ENCODE results near the gene DSCAM. TPM values are rescaled to one million over a fixed set of nuclear protein-coding genes. Genes with fewer than 3 reads are reported as not detected.

Gene DSCAM
- total and polyA plus RNA-seq, 2 donors (not counting 1 experiment from before 2014, with no cell fraction given) = not detected

- no peak overlapping the region for H3K27ac Mint-ChIP-seq
- no peaks in the 10 kb centered on the region for H3K4me1 Mint-ChIP-seq
- H3K9me3 Mint-ChIP-seq (ENCODE audit: insufficient read depth) = no peaks in the 10 kb centered on the region
- WGBS (ENCODE audit: insufficient coverage) = 100% methylated on average over 1 of the region's 1 CpG
- no peak overlapping the region for H3K4me3 Mint-ChIP-seq
- H3K36me3 ChIP-seq (replicated peaks in 1 of 2; ENCODE audit: control extremely low read depth in 1 of 2, control insufficient read depth in 1 of 2, extremely low read depth in 1 of 2, insufficient read depth in 2 of 2, low read length in 1 of 2) = no peaks in the 10 kb centered on the region
- H3K4me1 ChIP-seq (ENCODE audit: control insufficient read depth in 2 of 2, insufficient read depth in 2 of 2, low read length in 2 of 2) = no peaks in the 10 kb centered on the region
- ChIA-PET POLR2A (no interaction called here), CTCF (no interaction called here)
- no peaks in the 10 kb centered on the region for H3K79me2 ChIP-seq (ENCODE audit: control insufficient read depth, insufficient read depth, low read length)
- no peak overlapping the region for H3K4me3 ChIP-seq (ENCODE audit: control extremely low read depth in 1 of 5, extremely low read depth in 1 of 5, insufficient read depth in 1 of 5, low read depth in 2 of 5, low read length in 4 of 5)
- ATAC-seq (ENCODE audit: low read depth) = no peak
- TF ChIP-seq EZH2 (IDR thresholded peaks at IDR 0.05; ENCODE audit: borderline replicate concordance, insufficient read depth, low read depth, low read length, poor library complexity, severe bottlenecking) = no peak
- TF ChIP-seq CTCF (IDR thresholded peaks at IDR 0.05) = no peak
- no peaks in the 10 kb centered on the region for H3K27me3 Mint-ChIP-seq
- no peaks in the 10 kb centered on the region for H3K27me3 ChIP-seq (replicated peaks in 1 of 4; ENCODE audit: control extremely low read depth in 1 of 4, control insufficient read depth in 3 of 4, insufficient read depth in 4 of 4, low read length in 3 of 4)
- no peak overlapping the region for H3K4me2 ChIP-seq (replicated peaks; ENCODE audit: low read depth, low read length, poor library complexity, severe bottlenecking)
- no peak overlapping the region for H3K9ac ChIP-seq (ENCODE audit: low read length)
- no peaks in the 10 kb centered on the region for H4K20me1 ChIP-seq (ENCODE audit: control insufficient read depth, insufficient read depth, low read length, poor library complexity, severe bottlenecking)
- no peak for DNase-seq
- peaks cover 0 to 3% (median 0%) of the 10 kb centered on the region in 3 donors for H3K9me3 ChIP-seq (ENCODE audit: control extremely low read depth in 1 of 3, control insufficient read depth in 2 of 3, insufficient read depth in 1 of 3, low read length in 2 of 3)
- no peak overlapping the region for H3K27ac ChIP-seq (ENCODE audit: low read length in 2 of 2)
- no peak overlapping the region for H2AFZ ChIP-seq (ENCODE audit: insufficient read depth, low read depth, low read length, poor library complexity, severe bottlenecking)
- intact Hi-C loops (cut with micrococcal nuclease) = no loop called here
Observed at GRCh38 chr21:40706176-40706575, 140.8 kb downstream of the DSCAM start.

GRCh38 chr21:40704141-40704540 lies 142.8 kb downstream of the DSCAM start:
- Mint-ChIP-seq H3K9me3 (ENCODE audit: insufficient read depth) (no peaks in the 10 kb centered on the region), H3K4me1 (no peaks in the 10 kb centered on the region), H3K27ac (no peak overlapping the region), H3K4me3 (no peak overlapping the region), H3K27me3 (no peaks in the 10 kb centered on the region)
- no peak for TF ChIP-seq EZH2 (IDR thresholded peaks at IDR 0.05; ENCODE audit: borderline replicate concordance, insufficient read depth, low read depth, low read length, poor library complexity, severe bottlenecking)
- no peak for TF ChIP-seq CTCF (IDR thresholded peaks at IDR 0.05)
- no CpG with 5 or more reads among the region's 3 CpGs for WGBS (ENCODE audit: insufficient coverage)
- H2AFZ ChIP-seq (ENCODE audit: insufficient read depth, low read depth, low read length, poor library complexity, severe bottlenecking) = no peak overlapping the region
- no peak overlapping the region for H3K9ac ChIP-seq (ENCODE audit: low read length)
- no peak for ATAC-seq (ENCODE audit: low read depth)
- ChIA-PET CTCF (no interaction called here), POLR2A (no interaction called here)
- H3K4me1 ChIP-seq (ENCODE audit: control insufficient read depth in 2 of 2, insufficient read depth in 2 of 2, low read length in 2 of 2) = no peaks in the 10 kb centered on the region
- no peaks in the 10 kb centered on the region for H3K79me2 ChIP-seq (ENCODE audit: control insufficient read depth, insufficient read depth, low read length)
- DNase-seq = no peak
- intact Hi-C loops (cut with micrococcal nuclease) = no loop called here
- no peaks in the 10 kb centered on the region for H3K36me3 ChIP-seq (replicated peaks in 1 of 2; ENCODE audit: control extremely low read depth in 1 of 2, control insufficient read depth in 1 of 2, extremely low read depth in 1 of 2, insufficient read depth in 2 of 2, low read length in 1 of 2)
- H3K27me3 ChIP-seq (replicated peaks in 1 of 4; ENCODE audit: control extremely low read depth in 1 of 4, control insufficient read depth in 3 of 4, insufficient read depth in 4 of 4, low read length in 3 of 4) = no peaks in the 10 kb centered on the region
- H4K20me1 ChIP-seq (ENCODE audit: control insufficient read depth, insufficient read depth, low read length, poor library complexity, severe bottlenecking) = no peaks in the 10 kb centered on the region
- H3K9me3 ChIP-seq (ENCODE audit: control extremely low read depth in 1 of 3, control insufficient read depth in 2 of 3, insufficient read depth in 1 of 3, low read length in 2 of 3) = peaks cover 0 to 3% (median 0%) of the 10 kb centered on the region in 3 donors
- no peak overlapping the region for H3K27ac ChIP-seq (ENCODE audit: low read length in 2 of 2)
- H3K4me2 ChIP-seq (replicated peaks; ENCODE audit: low read depth, low read length, poor library complexity, severe bottlenecking) = no peak overlapping the region
- no peak overlapping the region for H3K4me3 ChIP-seq (ENCODE audit: control extremely low read depth in 1 of 5, extremely low read depth in 1 of 5, insufficient read depth in 1 of 5, low read depth in 2 of 5, low read length in 4 of 5)
